GM21737 (cell line): ENCODE results near the gene DISP1.

ENCODE experiments used
- ATAC-seq: cut with Tn5 transposase; IDR thresholded peaks from one replicate; pipeline ENCODE4 v1.9.1; 2021; ENCODE audit warnings: mild to moderate bottlenecking, moderate library complexity; ENCODE audit not compliant: unreplicated experiment

DISP1 gene

GRCh38 chr1:222861062-222861461 is 46.2 kb downstream of the DISP1 start:
- ATAC-seq, result no peak
